GM12878 (cell line): ENCODE measurements around the gene BMF. TPM values are rescaled to one million over a fixed set of nuclear protein-coding genes. Genes with fewer than 3 reads are reported as not detected.

Source experiments
- ATAC-seq: fragments of 200-7000 bp; cut with Tn5 transposase; 3 replicates; pipeline ENCODE4 v1.9.1; 2020; ENCODE audit warnings: mild to moderate bottlenecking, moderate library complexity
- BruUV-seq: library from RNA; stranded (reverse); fragments of 400-500 nt; replicated peaks from 2 replicates; lab custom pipeline; 2021; lab: Mats Ljungman, UMichigan
- CTCF ChIA-PET: fragments of 300-600 bp; sonication (Branson Sonifier 250); formaldehyde crosslinking; extraction: SDS; loops from one replicate; lab custom pipeline; 2021; ENCODE audit warnings: inconsistent platforms; lab: Yijun Ruan, JAX
- POLR2A ChIA-PET: fragments of 350-600 bp; formaldehyde crosslinking; extraction: SDS; loops from one replicate; lab custom pipeline; 2021; ENCODE audit warnings: inconsistent platforms; lab: Charles Lee
- RAD21 ChIA-PET: fragments of 300-600 bp; sonication (Branson Sonifier 250); formaldehyde crosslinking; loops from one replicate; lab custom pipeline; 2023; ENCODE audit warnings: antibody characterized with exemption; ENCODE audit not compliant: unreplicated experiment; lab: Charles Lee
- SMC1A ChIA-PET: fragments of 300-600 bp; sonication (Branson Sonifier 250); formaldehyde crosslinking; loops from one replicate; lab custom pipeline; 2023; ENCODE audit not compliant: unreplicated experiment, uncharacterized antibody; lab: Charles Lee
- DNase-seq: peaks from one replicate; pipeline ENCODE4 v3.0.0-alpha.2; 2011; ENCODE audit warnings: low read depth, low spot score
- FAIRE-seq: peaks from 3 replicates; lab custom pipeline; 2011; peaks lifted over from hg19 to GRCh38; lab: Jason Lieb, UNC
- H2AFZ ChIP-seq: 2 replicates; pipeline ENCODE4 v1.6.0; 2011; ENCODE audit warnings: low read depth, low read length, control low read depth; ENCODE audit not compliant: control insufficient read depth
- H3K27ac ChIP-seq: 2 replicates; pipeline ENCODE4 v1.5.1; 2011; ENCODE audit warnings: control low read depth; ENCODE audit not compliant: control insufficient read depth, insufficient read depth
- H3K27me3 ChIP-seq, 2 experiments: replicated peaks in 1 of 2; 2 replicates each; pipeline versions ENCODE4 v1.6.0 to v1.6.1; 2011; ENCODE audit warnings: low read length in 1 of 2; ENCODE audit not compliant: control insufficient read depth in 2 of 2, insufficient read depth in 2 of 2
- H3K36me3 ChIP-seq, 2 experiments: 2 replicates each; pipeline ENCODE4 v1.5.1; 2011; ENCODE audit warnings: low read length in 1 of 2; ENCODE audit not compliant: control insufficient read depth in 2 of 2, insufficient read depth in 2 of 2
- H3K4me1 ChIP-seq: 2 replicates; pipeline ENCODE4 v1.6.1; 2011; ENCODE audit warnings: mild to moderate bottlenecking, low read length, moderate library complexity, mixed read lengths; ENCODE audit not compliant: control insufficient read depth, insufficient read depth
- H3K4me2 ChIP-seq: 2 replicates; pipeline ENCODE4 v1.6.0; 2011; ENCODE audit warnings: control low read depth; ENCODE audit not compliant: control insufficient read depth, insufficient read depth
- H3K4me3 ChIP-seq: fragments of 200-600 bp; sonication (generic); 2 replicates; pipeline ENCODE4 v1.5.1; 2016
- H3K79me2 ChIP-seq: 2 replicates; pipeline ENCODE4 v1.6.0; 2011; ENCODE audit warnings: low read length; ENCODE audit not compliant: control insufficient read depth, insufficient read depth
- H3K9ac ChIP-seq: 2 replicates; pipeline ENCODE4 v1.8.0; 2011; ENCODE audit warnings: low read length, control low read depth, mixed read lengths; ENCODE audit not compliant: control insufficient read depth, insufficient read depth
- H3K9me3 ChIP-seq: replicated peaks from 3 replicates; pipeline ENCODE4 v1.5.1; 2011; ENCODE audit warnings: mild to moderate bottlenecking, low read length; ENCODE audit not compliant: control insufficient read depth, insufficient read depth
- H4K20me1 ChIP-seq: 2 replicates; pipeline ENCODE4 v1.6.0; 2011; ENCODE audit not compliant: control insufficient read depth, insufficient read depth
- CREM ChIP-seq: IDR thresholded peaks from 2 replicates; pipeline ENCODE4 v1.6.1; 2014; ENCODE audit warnings: antibody characterized with exemption, low read depth
- ESRRA ChIP-seq: IDR thresholded peaks from 2 replicates; pipeline ENCODE4 v1.6.1; 2012; ENCODE audit warnings: mild to moderate bottlenecking, low read length, improper control_type of control experiment
- MYB ChIP-seq: fragments of 150-350 bp; IDR thresholded peaks from 2 replicates; pipeline ENCODE4 v1.6.1; 2014; ENCODE audit warnings: mild to moderate bottlenecking, low read depth, low read length, borderline replicate concordance
- ZNF24 ChIP-seq: fragments of 450-650 bp; IDR thresholded peaks from 2 replicates; pipeline ENCODE4 v1.6.1; 2017; ENCODE audit warnings: antibody characterized with exemption, mild to moderate bottlenecking
- ZNF274 ChIP-seq: IDR thresholded peaks from one replicate; pipeline ENCODE4 v1.8.0; 2011; ENCODE audit not compliant: insufficient read length, insufficient read depth
- ZNF384 ChIP-seq: IDR thresholded peaks from 2 replicates; pipeline ENCODE4 v1.6.1; 2012; ENCODE audit warnings: low read depth, mild to moderate bottlenecking, low read length, improper control_type of control experiment, borderline replicate concordance
- WGBS: methylation state at CpG from one replicate; pipeline ENCODE4 v1.1.6; 2016; ENCODE audit warnings: low lambda C conversion rate; ENCODE audit not compliant: insufficient replicate concordance, insufficient coverage; ENCODE audit errors: missing lambda C conversion rate; 5-methylcytosine and 5-hydroxymethylcytosine counted together
- in situ Hi-C: fragments of 300-500 bp; cut with MboI; formaldehyde crosslinking; loops from 9 replicates; pipeline ENCODE4 v1.14.3; 2018; ENCODE audit warnings: mixed read lengths
- intact Hi-C: fragments of 100-400 bp; cut with micrococcal nuclease; formaldehyde crosslinking; loops from one replicate; pipeline ENCODE4 v1.14.2; 2022; ENCODE audit not compliant: unreplicated experiment
- polyA plus RNA-seq, 11 experiments: library from polyadenylated mRNA; depleted of rRNA in 4 of 11; unstranded in 6 of 11; stranded (reverse) in 5 of 11; fragments of >200 nt; fragmentation: Nextera tagmentation in 4 of 11; fragmentation: Illumina TruSeq in 1 of 11; extraction: Ambion mirVana in 4 of 11; extraction: Trizol in 1 of 11; gene quantifications; 1 replicate in 1 of 11; 2 replicates in 10 of 11; pipeline versions ENCODE4 v1.2.1 to v1.2.3, GENCODE V29; 2011 to 2016; ENCODE audit warnings: inconsistent platforms in 2 of 11, missing spikeins in 2 of 11, low read depth in 1 of 11
- total RNA-seq, 4 experiments: library from RNA; depleted of rRNA in 3 of 4; stranded (reverse); fragments of >200 nt in 3 of 4; fragmentation: Illumina TruSeq in 1 of 4; extraction: Trizol in 1 of 4; gene quantifications; 2 replicates each; pipeline versions ENCODE4 v1.2.1 to v1.2.3, GENCODE V29; 2013 to 2021
- TF ChIP-seq, protein P1 (sequence below): fragments of 450-650 bp; IDR thresholded peaks from 2 replicates; pipeline ENCODE4 v1.6.1; 2016; ENCODE audit warnings: mild to moderate bottlenecking
- TF ChIP-seq, protein P2 (sequence below): IDR thresholded peaks from 2 replicates; pipeline ENCODE4 v1.6.1; 2012; ENCODE audit warnings: low read depth, low read length, improper control_type of control experiment
- TF ChIP-seq, protein P3 (sequence below): IDR thresholded peaks from 2 replicates; pipeline ENCODE4 v1.6.1; 2012; ENCODE audit warnings: mild to moderate bottlenecking, low read depth, low read length

BMF gene
- total and polyA plus RNA-seq, 10 of the 15 experiments (the other 5 are each of a cell fraction or from before 2014, with no cell fraction given) = 0.82 to 34.9 (median 16.9) TPM

DNA sequence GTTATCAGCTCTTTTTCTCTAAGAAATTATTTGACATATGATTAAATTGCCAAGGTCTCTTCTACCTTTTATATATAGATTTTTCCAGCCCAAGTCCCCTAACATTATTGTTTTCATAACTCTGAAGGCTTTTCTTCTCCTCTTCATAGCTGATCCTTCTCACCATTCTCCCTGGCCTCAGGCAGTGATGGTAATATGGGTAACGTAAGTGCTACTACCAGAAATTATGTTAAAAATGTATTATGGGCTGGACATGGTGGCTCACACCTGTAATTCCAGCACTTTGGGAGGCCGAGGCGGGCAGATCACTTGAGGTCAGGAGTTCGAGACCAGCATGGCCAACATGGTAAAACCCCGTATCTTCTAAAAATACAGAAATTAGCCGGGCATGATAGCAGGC lies 29.2 kb downstream of the BMF start:
- Histone ChIP-seq H3K79me2 (no peaks in the 10 kb centered on the region), H4K20me1 (no peaks in the 10 kb centered on the region), H3K27me3 (no peaks in the 10 kb centered on the region), H3K4me1 (peaks cover 37% of the 10 kb centered on the region), H3K4me2 (no peak overlapping the region), H3K36me3 (no peaks in the 10 kb centered on the region), H3K4me3 (no peak overlapping the region), H3K9me3 (no peaks in the 10 kb centered on the region), H2AFZ (no peak overlapping the region), H3K27ac (no peak overlapping the region), H3K9ac (no peak overlapping the region)
- TF ChIP-seq, protein P1, sequence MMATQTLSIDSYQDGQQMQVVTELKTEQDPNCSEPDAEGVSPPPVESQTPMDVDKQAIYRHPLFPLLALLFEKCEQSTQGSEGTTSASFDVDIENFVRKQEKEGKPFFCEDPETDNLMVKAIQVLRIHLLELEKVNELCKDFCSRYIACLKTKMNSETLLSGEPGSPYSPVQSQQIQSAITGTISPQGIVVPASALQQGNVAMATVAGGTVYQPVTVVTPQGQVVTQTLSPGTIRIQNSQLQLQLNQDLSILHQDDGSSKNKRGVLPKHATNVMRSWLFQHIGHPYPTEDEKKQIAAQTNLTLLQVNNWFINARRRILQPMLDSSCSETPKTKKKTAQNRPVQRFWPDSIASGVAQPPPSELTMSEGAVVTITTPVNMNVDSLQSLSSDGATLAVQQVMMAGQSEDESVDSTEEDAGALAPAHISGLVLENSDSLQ = no peak
- TF ChIP-seq, protein P2, sequence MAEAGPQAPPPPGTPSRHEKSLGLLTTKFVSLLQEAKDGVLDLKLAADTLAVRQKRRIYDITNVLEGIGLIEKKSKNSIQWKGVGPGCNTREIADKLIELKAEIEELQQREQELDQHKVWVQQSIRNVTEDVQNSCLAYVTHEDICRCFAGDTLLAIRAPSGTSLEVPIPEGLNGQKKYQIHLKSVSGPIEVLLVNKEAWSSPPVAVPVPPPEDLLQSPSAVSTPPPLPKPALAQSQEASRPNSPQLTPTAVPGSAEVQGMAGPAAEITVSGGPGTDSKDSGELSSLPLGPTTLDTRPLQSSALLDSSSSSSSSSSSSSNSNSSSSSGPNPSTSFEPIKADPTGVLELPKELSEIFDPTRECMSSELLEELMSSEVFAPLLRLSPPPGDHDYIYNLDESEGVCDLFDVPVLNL = no peak
- TF ChIP-seq ZNF24 (no peak), ESRRA (no peak), MYB (no peak), CREM (no peak), ZNF274 (no peak), ZNF384 (no peak)
- TF ChIP-seq, protein P3, sequence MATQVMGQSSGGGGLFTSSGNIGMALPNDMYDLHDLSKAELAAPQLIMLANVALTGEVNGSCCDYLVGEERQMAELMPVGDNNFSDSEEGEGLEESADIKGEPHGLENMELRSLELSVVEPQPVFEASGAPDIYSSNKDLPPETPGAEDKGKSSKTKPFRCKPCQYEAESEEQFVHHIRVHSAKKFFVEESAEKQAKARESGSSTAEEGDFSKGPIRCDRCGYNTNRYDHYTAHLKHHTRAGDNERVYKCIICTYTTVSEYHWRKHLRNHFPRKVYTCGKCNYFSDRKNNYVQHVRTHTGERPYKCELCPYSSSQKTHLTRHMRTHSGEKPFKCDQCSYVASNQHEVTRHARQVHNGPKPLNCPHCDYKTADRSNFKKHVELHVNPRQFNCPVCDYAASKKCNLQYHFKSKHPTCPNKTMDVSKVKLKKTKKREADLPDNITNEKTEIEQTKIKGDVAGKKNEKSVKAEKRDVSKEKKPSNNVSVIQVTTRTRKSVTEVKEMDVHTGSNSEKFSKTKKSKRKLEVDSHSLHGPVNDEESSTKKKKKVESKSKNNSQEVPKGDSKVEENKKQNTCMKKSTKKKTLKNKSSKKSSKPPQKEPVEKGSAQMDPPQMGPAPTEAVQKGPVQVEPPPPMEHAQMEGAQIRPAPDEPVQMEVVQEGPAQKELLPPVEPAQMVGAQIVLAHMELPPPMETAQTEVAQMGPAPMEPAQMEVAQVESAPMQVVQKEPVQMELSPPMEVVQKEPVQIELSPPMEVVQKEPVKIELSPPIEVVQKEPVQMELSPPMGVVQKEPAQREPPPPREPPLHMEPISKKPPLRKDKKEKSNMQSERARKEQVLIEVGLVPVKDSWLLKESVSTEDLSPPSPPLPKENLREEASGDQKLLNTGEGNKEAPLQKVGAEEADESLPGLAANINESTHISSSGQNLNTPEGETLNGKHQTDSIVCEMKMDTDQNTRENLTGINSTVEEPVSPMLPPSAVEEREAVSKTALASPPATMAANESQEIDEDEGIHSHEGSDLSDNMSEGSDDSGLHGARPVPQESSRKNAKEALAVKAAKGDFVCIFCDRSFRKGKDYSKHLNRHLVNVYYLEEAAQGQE = no peak
- no TSS peak for BruUV-seq
- ChIA-PET RAD21 (interaction anchor here (0.8 to 1.1 kb wide), 2 partner anchors 27 to 34 kb away, joined by 3 to 4 read pairs; no protein-coding TSS in a partner anchor), SMC1A (interaction anchor here (0.6 to 43.9 kb wide), 4 partner anchors 9 to 34 kb away, joined by 3 to 981 read pairs (median 5); partner anchors contain the start of gene BMF), CTCF (interaction anchor here (0.9 kb wide), 1 partner anchor 18 kb away, joined by 4 read pairs; no protein-coding TSS in a partner anchor), POLR2A (no interaction called here)
- WGBS = 95% methylated on average over 6 of the region's 6 CpGs
- no peak for ATAC-seq
- in situ Hi-C loops (no loop called here), intact Hi-C loops (no loop called here)
- no peak for DNase-seq
- FAIRE-seq = no peak
